ENCODE measurements around the gene GIT2. TPM values are rescaled to one million over a fixed set of nuclear protein-coding genes. Genes with fewer than 3 reads are reported as not detected.

Gene GIT2
- total and polyA plus RNA-seq, 2 of the 13 experiments (the other 11 are each of a cell fraction or from before 2014, with no cell fraction given) = 18.4 to 19.8 TPM

DNA sequence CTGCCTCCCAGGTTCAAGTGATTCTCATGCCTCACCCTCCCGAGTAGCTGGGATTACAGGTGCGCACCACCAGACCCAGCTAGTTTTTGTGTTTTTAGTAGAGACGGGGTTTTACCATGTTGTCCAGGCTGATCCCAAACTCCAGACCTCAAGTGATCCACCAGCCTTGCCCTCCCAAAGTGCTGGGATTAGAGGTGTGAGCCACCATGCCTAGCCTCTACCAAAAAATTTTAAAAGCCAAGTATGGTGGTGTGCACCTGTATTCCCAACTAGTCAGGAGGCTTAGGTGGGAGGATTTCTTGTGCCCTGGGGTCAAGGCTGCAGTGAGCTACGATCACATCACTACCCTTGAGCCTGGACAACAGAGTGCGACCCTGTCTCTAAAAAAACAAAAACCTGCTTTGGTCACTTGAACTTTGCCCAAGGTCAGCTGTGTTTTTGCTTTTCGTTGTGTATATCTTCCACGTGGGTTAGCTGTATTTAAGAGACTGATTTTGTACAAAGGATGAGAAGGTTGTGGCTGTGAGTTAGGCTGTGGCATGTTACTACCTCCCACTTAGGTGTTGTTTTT lies 39.5 kb upstream of the GIT2 start (continued):
- peak; percentile 64 for TF ChIP-seq PPARG (CRISPR knock-in tag; conservative IDR thresholded peaks at IDR 0.05)
- no peak for TF ChIP-seq AHR (CRISPR knock-in tag; IDR thresholded peaks at IDR 0.05)
- TF ChIP-seq, protein P1, sequence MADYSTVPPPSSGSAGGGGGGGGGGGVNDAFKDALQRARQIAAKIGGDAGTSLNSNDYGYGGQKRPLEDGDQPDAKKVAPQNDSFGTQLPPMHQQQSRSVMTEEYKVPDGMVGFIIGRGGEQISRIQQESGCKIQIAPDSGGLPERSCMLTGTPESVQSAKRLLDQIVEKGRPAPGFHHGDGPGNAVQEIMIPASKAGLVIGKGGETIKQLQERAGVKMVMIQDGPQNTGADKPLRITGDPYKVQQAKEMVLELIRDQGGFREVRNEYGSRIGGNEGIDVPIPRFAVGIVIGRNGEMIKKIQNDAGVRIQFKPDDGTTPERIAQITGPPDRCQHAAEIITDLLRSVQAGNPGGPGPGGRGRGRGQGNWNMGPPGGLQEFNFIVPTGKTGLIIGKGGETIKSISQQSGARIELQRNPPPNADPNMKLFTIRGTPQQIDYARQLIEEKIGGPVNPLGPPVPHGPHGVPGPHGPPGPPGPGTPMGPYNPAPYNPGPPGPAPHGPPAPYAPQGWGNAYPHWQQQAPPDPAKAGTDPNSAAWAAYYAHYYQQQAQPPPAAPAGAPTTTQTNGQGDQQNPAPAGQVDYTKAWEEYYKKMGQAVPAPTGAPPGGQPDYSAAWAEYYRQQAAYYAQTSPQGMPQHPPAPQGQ (CRISPR knock-in tag; IDR thresholded peaks at IDR 0.05; ENCODE audit: borderline replicate concordance) = no peak
- no peak for TF ChIP-seq NBN (conservative IDR thresholded peaks at IDR 0.05)
- no peak for TF ChIP-seq IKZF4 (CRISPR knock-in tag; IDR thresholded peaks at IDR 0.05; ENCODE audit: borderline replicate concordance, low read depth, not compliant biosample characterization)
- TF ChIP-seq ZNF562 (CRISPR knock-in tag; IDR thresholded peaks at IDR 0.05; ENCODE audit: borderline replicate concordance) = no peak
- TF ChIP-seq, protein P2, sequence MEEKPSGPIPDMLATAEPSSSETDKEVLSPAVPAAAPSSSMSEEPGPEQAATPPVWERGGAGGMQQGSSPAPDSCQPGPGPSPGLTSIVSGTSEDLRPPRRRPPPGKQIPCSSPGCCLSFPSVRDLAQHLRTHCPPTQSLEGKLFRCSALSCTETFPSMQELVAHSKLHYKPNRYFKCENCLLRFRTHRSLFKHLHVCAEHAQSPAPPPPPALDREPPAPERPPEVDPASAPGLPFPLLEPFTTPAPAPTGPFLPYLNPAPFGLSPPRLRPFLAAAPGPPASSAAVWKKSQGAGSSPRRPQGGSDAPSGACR (CRISPR knock-in tag; IDR thresholded peaks at IDR 0.05) = peak; percentile 37; the same call in 1 of the 2 replicates
- TF ChIP-seq SMARCC2 (IDR thresholded peaks at IDR 0.05) = no peak
- TF ChIP-seq ZSCAN31 (CRISPR knock-in tag; IDR thresholded peaks at IDR 0.05; ENCODE audit: low read depth) = no peak
- no peak for TF ChIP-seq RAD51 (IDR thresholded peaks at IDR 0.05; ENCODE audit: borderline replicate concordance)
- TF ChIP-seq ZNF180 (CRISPR knock-in tag; IDR thresholded peaks at IDR 0.05; ENCODE audit: borderline replicate concordance, low read depth) = no peak
- TF ChIP-seq MZF1 (CRISPR knock-in tag; IDR thresholded peaks at IDR 0.05; ENCODE audit: borderline replicate concordance) = 0 out of 2 replicates have a peak, but pooled peaks have one; percentile 45
- TF ChIP-seq, protein P3, sequence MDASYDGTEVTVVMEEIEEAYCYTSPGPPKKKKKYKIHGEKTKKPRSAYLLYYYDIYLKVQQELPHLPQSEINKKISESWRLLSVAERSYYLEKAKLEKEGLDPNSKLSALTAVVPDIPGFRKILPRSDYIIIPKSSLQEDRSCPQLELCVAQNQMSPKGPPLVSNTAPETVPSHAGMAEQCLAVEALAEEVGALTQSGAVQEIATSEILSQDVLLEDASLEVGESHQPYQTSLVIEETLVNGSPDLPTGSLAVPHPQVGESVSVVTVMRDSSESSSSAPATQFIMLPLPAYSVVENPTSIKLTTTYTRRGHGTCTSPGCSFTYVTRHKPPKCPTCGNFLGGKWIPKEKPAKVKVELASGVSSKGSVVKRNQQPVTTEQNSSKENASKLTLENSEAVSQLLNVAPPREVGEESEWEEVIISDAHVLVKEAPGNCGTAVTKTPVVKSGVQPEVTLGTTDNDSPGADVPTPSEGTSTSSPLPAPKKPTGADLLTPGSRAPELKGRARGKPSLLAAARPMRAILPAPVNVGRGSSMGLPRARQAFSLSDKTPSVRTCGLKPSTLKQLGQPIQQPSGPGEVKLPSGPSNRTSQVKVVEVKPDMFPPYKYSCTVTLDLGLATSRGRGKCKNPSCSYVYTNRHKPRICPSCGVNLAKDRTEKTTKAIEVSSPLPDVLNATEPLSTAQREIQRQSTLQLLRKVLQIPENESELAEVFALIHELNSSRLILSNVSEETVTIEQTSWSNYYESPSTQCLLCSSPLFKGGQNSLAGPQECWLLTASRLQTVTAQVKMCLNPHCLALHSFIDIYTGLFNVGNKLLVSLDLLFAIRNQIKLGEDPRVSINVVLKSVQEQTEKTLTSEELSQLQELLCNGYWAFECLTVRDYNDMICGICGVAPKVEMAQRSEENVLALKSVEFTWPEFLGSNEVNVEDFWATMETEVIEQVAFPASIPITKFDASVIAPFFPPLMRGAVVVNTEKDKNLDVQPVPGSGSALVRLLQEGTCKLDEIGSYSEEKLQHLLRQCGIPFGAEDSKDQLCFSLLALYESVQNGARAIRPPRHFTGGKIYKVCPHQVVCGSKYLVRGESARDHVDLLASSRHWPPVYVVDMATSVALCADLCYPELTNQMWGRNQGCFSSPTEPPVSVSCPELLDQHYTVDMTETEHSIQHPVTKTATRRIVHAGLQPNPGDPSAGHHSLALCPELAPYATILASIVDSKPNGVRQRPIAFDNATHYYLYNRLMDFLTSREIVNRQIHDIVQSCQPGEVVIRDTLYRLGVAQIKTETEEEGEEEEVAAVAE (CRISPR knock-in tag; IDR thresholded peaks at IDR 0.05; ENCODE audit: borderline replicate concordance) = no peak
- no peak for TF ChIP-seq ZNF10 (CRISPR knock-in tag; IDR thresholded peaks at IDR 0.05; ENCODE audit: borderline replicate concordance, low read depth)
- TF ChIP-seq POGZ (CRISPR knock-in tag; IDR thresholded peaks at IDR 0.05) = peak; percentile 88
- no peak for TF ChIP-seq THYN1 (CRISPR knock-in tag; IDR thresholded peaks at IDR 0.05; ENCODE audit: borderline replicate concordance, low read depth)
- peak; percentile 87; the same call in 1 of the 2 replicates for TF ChIP-seq FOXJ3 (CRISPR knock-in tag; IDR thresholded peaks at IDR 0.05; ENCODE audit: borderline replicate concordance)
- TF ChIP-seq, protein P4, sequence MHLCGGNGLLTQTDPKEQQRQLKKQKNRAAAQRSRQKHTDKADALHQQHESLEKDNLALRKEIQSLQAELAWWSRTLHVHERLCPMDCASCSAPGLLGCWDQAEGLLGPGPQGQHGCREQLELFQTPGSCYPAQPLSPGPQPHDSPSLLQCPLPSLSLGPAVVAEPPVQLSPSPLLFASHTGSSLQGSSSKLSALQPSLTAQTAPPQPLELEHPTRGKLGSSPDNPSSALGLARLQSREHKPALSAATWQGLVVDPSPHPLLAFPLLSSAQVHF (CRISPR knock-in tag; IDR thresholded peaks at IDR 0.05) = no peak
- TF ChIP-seq, protein P5, sequence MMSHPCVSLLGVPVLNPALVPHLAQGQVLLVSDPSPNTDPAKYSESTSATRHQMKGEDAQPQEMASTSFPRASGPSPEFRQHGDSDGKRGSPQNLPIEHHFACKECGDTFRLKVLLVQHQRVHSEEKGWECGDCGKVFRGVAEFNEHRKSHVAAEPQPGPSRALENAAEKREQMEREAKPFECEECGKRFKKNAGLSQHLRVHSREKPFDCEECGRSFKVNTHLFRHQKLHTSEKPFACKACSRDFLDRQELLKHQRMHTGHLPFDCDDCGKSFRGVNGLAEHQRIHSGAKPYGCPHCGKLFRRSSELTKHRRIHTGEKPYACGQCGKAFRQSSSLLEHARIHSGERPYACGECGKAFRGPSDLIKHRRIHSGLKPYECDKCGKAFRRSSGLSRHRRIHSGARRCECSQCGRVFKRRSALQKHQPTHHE (CRISPR knock-in tag; IDR thresholded peaks at IDR 0.05; ENCODE audit: borderline replicate concordance) = no peak

All from HepG2 (cell line).